ENCODE measurements around the gene OSER1.

OSER1 gene

GRCh38 chr20:44174996-44175765 is 35.4 kb downstream of the OSER1 start:
- ChIA-PET POLR2A (no interaction called here), CTCF (interaction anchor here (0.7 kb wide), 1 partner anchor 9 kb away, joined by 4 read pairs; no protein-coding TSS in a partner anchor)
- no peaks in the 10 kb centered on the region for H3K4me1 ChIP-seq (ENCODE audit: control insufficient read depth, insufficient read depth, low read length)
- TF ChIP-seq PRDM1 (tag by site-specific recombination; IDR thresholded peaks at IDR 0.05): no peak
- no peak for TF ChIP-seq EGR2 (tag by site-specific recombination; IDR thresholded peaks at IDR 0.05; ENCODE audit: low read depth)
- TF ChIP-seq PRDM6 (tag by site-specific recombination; IDR thresholded peaks at IDR 0.05): no peak
- no peak for TF ChIP-seq ZNF404 (tag by site-specific recombination; IDR thresholded peaks at IDR 0.05)
- TF ChIP-seq, protein P1, sequence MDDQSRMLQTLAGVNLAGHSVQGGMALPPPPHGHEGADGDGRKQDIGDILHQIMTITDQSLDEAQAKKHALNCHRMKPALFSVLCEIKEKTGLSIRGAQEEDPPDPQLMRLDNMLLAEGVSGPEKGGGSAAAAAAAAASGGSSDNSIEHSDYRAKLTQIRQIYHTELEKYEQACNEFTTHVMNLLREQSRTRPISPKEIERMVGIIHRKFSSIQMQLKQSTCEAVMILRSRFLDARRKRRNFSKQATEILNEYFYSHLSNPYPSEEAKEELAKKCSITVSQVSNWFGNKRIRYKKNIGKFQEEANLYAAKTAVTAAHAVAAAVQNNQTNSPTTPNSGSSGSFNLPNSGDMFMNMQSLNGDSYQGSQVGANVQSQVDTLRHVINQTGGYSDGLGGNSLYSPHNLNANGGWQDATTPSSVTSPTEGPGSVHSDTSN (CRISPR knock-in tag; IDR thresholded peaks at IDR 0.05): no peak
- TF ChIP-seq IKZF3 (tag by site-specific recombination; IDR thresholded peaks at IDR 0.05): no peak
- no peak for TF ChIP-seq ZNF530 (tag by site-specific recombination; IDR thresholded peaks at IDR 0.05; ENCODE audit: low read depth)
- TF ChIP-seq ZNF311 (tag by site-specific recombination; IDR thresholded peaks at IDR 0.05; ENCODE audit: borderline replicate concordance): no peak
- no peak for TF ChIP-seq CTCF (tag by site-specific recombination; IDR thresholded peaks at IDR 0.05)
- no peaks in the 10 kb centered on the region for H3K9me3 ChIP-seq (ENCODE audit: control insufficient read depth, insufficient read depth, low read depth, low read length)
- no peak overlapping the region for H3K4me3 ChIP-seq (ENCODE audit: low read depth, low read length)
- H3K36me3 ChIP-seq (ENCODE audit: control insufficient read depth in 2 of 2, insufficient read depth in 1 of 2, low read length in 2 of 2): no peaks in the 10 kb centered on the region
- no peak overlapping the region for H3K27ac ChIP-seq (ENCODE audit: extremely low read depth, low read depth, low read length)

GRCh38 chr20:44173846-44174245 is 36.7 kb downstream of the OSER1 start:
- ChIA-PET POLR2A (no interaction called here), CTCF (interaction anchor here (0.5 to 0.6 kb wide), 2 partner anchors 65 to 1822 kb away, joined by 3 to 4 read pairs; no protein-coding TSS in a partner anchor)
- H3K4me1 ChIP-seq (ENCODE audit: control insufficient read depth, insufficient read depth, low read length): no peaks in the 10 kb centered on the region
- TF ChIP-seq OVOL3 (tag by site-specific recombination; IDR thresholded peaks at IDR 0.05): no peak
- TF ChIP-seq PRDM6 (tag by site-specific recombination; IDR thresholded peaks at IDR 0.05): no peak
- TF ChIP-seq ZNF132 (tag by site-specific recombination; IDR thresholded peaks at IDR 0.05; ENCODE audit: borderline replicate concordance): no peak
- no peaks in the 10 kb centered on the region for H3K36me3 ChIP-seq (ENCODE audit: control insufficient read depth in 2 of 2, insufficient read depth in 1 of 2, low read length in 2 of 2)
- no peaks in the 10 kb centered on the region for H3K9me3 ChIP-seq (ENCODE audit: control insufficient read depth, insufficient read depth, low read depth, low read length)
- no peak overlapping the region for H3K27ac ChIP-seq (ENCODE audit: extremely low read depth, low read depth, low read length)
- no peak overlapping the region for H3K4me3 ChIP-seq (ENCODE audit: low read depth, low read length)

GRCh38 chr20:44173116-44173515 is 37.5 kb downstream of the OSER1 start:
- Histone ChIP-seq H3K4me3 (ENCODE audit: low read depth, low read length) (no peak overlapping the region), H3K9me3 (ENCODE audit: control insufficient read depth, insufficient read depth, low read depth, low read length) (no peaks in the 10 kb centered on the region), H3K27ac (ENCODE audit: extremely low read depth, low read depth, low read length) (no peak overlapping the region), H3K36me3 (ENCODE audit: control insufficient read depth in 2 of 2, insufficient read depth in 1 of 2, low read length in 2 of 2) (no peaks in the 10 kb centered on the region), H3K4me1 (ENCODE audit: control insufficient read depth, insufficient read depth, low read length) (no peaks in the 10 kb centered on the region)
- ChIA-PET POLR2A (no interaction called here), CTCF (interaction anchor here (0.6 kb wide), 2 partner anchors 56 to 64 kb away, joined by 4 read pairs; no protein-coding TSS in a partner anchor)
- TF ChIP-seq KLF10 (tag by site-specific recombination; IDR thresholded peaks at IDR 0.05) (no peak), ZNF558 (tag by site-specific recombination; IDR thresholded peaks at IDR 0.05) (no peak), BCL11A (tag by site-specific recombination; IDR thresholded peaks at IDR 0.05; ENCODE audit: low read depth) (no peak), ZNF394 (tag by site-specific recombination; IDR thresholded peaks at IDR 0.05; ENCODE audit: borderline replicate concordance) (no peak), ZNF513 (tag by site-specific recombination; IDR thresholded peaks at IDR 0.05) (no peak), ZNF2 (tag by site-specific recombination; IDR thresholded peaks at IDR 0.05) (no peak), YY2 (tag by site-specific recombination; IDR thresholded peaks at IDR 0.05) (no peak), ZSCAN5A (tag by site-specific recombination; IDR thresholded peaks at IDR 0.05) (no peak), ZNF350 (tag by site-specific recombination; IDR thresholded peaks at IDR 0.05) (no peak), ZNF544 (tag by site-specific recombination; IDR thresholded peaks at IDR 0.05) (no peak)

All from HEK293 (cell line).